ENCODE data around the gene CMC1. TPM values are rescaled to one million over a fixed set of nuclear protein-coding genes. Genes with fewer than 3 reads are reported as not detected.

Gene CMC1
- total and polyA plus RNA-seq, 8 donors, result 9.6 to 93.4 (median 33.4) TPM

DNA sequence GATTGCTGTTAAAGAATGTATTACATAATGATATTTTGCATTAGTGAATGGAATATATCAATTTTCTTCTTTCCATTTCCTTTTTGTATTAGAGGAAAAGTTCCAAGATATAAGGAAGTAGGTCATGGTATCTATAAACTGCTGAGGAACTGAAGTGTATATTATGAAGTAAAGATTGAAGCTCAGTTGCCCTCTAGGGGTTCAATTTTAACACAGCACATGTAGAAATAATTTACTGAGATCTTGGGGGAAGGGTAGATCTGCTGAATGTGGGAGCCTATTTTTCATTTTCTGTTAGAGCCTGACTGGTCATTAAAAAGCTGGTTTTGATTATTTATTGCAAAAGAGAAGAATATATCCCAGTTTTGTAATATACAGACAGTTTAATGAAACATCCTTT lies 45.2 kb downstream of the CMC1 start:
- Histone ChIP-seq H3K9me3 (no peaks in the 10 kb centered on the region), H3K27me3 (no peaks in the 10 kb centered on the region), H3K27ac (no peak overlapping the region), H3K4me1 (peaks cover 0 to 12% (median 2%) of the 10 kb centered on the region in 4 donors), H3K36me3 (peaks cover 0 to 7% (median 3%) of the 10 kb centered on the region in 4 donors), H3K4me3 (no peak overlapping the region)
- peak in 1 of 2 donors; percentile 69 for DNase-seq
- TF ChIP-seq, protein P1, sequence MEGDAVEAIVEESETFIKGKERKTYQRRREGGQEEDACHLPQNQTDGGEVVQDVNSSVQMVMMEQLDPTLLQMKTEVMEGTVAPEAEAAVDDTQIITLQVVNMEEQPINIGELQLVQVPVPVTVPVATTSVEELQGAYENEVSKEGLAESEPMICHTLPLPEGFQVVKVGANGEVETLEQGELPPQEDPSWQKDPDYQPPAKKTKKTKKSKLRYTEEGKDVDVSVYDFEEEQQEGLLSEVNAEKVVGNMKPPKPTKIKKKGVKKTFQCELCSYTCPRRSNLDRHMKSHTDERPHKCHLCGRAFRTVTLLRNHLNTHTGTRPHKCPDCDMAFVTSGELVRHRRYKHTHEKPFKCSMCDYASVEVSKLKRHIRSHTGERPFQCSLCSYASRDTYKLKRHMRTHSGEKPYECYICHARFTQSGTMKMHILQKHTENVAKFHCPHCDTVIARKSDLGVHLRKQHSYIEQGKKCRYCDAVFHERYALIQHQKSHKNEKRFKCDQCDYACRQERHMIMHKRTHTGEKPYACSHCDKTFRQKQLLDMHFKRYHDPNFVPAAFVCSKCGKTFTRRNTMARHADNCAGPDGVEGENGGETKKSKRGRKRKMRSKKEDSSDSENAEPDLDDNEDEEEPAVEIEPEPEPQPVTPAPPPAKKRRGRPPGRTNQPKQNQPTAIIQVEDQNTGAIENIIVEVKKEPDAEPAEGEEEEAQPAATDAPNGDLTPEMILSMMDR (IDR thresholded peaks at IDR 0.05), result peak in 5 of 7 experiments; percentile 37 to 56 (median 50)
- no peak for TF ChIP-seq POLR2A (IDR thresholded peaks at IDR 0.05)
- intact Hi-C loops (cut with DNase I; ENCODE audit: low total_unique reads), result no loop called here

DNA sequence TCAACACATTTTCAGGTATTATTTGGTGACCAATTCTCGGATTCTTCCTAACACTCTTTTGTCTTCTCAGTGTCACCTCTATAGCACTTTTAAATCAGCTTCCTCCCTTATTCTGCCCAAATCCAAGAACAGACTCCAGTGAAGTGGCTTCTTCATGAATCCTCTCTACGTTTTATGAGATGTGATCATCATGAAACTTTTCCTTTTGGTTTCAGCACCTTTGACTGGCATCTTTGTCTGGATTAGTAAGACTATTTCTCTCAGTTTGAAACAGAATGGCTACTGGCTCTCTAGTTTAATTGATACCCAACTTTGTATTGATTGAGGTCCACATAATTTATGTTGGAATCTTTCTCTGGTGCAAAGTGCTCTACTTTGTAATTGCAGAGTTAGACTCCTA lies 45.6 kb downstream of the CMC1 start:
- intact Hi-C loops (cut with DNase I; ENCODE audit: low total_unique reads), result no loop called here
- Histone ChIP-seq H3K36me3 (peaks cover 0 to 7% (median 3%) of the 10 kb centered on the region in 4 donors), H3K27me3 (no peaks in the 10 kb centered on the region), H3K4me1 (peaks cover 0 to 8% (median 2%) of the 10 kb centered on the region in 4 donors), H3K27ac (no peak overlapping the region), H3K4me3 (no peak overlapping the region), H3K9me3 (no peaks in the 10 kb centered on the region)
- no peak for DNase-seq
- WGBS, 5 donors, result 84 to 89% (median 88%) methylated on average over 2 of the region's 2 CpGs
- TF ChIP-seq POLR2A (IDR thresholded peaks at IDR 0.05) (no peak), EP300 (IDR thresholded peaks at IDR 0.05) (no peak), POLR2AphosphoS5 (IDR thresholded peaks at IDR 0.05) (no peak)
- TF ChIP-seq, protein P1 (IDR thresholded peaks at IDR 0.05), result no peak

DNA sequence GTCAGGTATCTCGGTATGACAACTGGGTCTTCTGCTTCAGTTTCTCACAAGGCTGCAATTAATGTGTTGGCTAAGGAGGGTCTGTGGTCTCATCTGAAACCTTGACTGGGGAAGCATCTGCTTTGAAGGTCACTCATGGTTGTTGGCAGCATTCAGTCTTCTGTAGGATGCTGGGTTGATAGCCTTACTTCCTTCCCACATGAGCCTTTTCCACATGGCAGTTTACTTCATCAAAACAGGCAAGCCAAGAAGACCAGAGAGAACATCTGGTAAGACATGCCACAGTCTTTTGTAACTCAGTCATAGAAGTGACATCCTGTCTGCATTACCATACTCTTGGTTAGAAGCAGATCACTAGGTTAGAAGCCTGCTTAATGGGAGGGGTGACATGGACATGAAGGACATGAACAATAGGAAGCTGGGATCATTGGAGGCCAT lies 49.5 kb downstream of the CMC1 start:
- WGBS, 5 donors, result 90 to 95% (median 94%) methylated on average over 1 of the region's 1 CpG
- intact Hi-C loops (cut with DNase I; ENCODE audit: low total_unique reads), result no loop called here

DNA sequence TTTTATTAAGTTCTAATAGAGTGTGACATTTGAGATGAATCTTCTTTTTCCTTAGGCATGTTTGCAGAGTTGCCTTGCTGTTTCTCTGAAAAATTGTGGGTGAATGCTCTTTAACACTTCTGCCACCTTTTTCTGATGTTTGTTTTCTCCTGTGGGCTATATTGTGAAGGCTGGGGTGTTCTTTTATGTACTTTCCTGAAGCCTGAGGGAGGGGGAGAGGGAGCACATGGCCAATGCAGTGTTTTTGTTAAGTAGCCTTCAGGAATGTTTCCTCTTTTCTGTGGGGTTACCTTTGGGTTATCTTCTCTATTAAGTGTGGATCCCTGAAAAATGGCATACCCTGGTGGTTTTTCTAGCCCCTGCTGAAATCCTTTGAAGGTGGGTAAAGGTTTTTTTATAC lies 50.2 kb downstream of the CMC1 start:
- Histone ChIP-seq H3K9me3 (no peaks in the 10 kb centered on the region), H3K4me3 (no peak overlapping the region), H3K36me3 (peaks cover 0 to 7% (median 3%) of the 10 kb centered on the region in 4 donors), H3K27me3 (no peaks in the 10 kb centered on the region), H3K27ac (no peak overlapping the region), H3K4me1 (peaks cover 0 to 15% (median 2%) of the 10 kb centered on the region in 4 donors)
- intact Hi-C loops (cut with DNase I; ENCODE audit: low total_unique reads), result no loop called here
- TF ChIP-seq POLR2AphosphoS5 (IDR thresholded peaks at IDR 0.05) (no peak), EP300 (IDR thresholded peaks at IDR 0.05) (no peak), POLR2A (IDR thresholded peaks at IDR 0.05) (no peak)
- TF ChIP-seq, protein P1 (IDR thresholded peaks at IDR 0.05), result no peak
- DNase-seq, result no peak

More for the DNA sequence above, 49.5 kb downstream of the CMC1 start:
- Histone ChIP-seq H3K4me1 (peaks cover 0 to 9% (median 2%) of the 10 kb centered on the region in 4 donors), H3K4me3 (no peak overlapping the region), H3K27me3 (no peaks in the 10 kb centered on the region), H3K36me3 (peaks cover 0 to 7% (median 3%) of the 10 kb centered on the region in 4 donors), H3K27ac (no peak overlapping the region), H3K9me3 (no peaks in the 10 kb centered on the region)
- DNase-seq, result no peak
- TF ChIP-seq POLR2AphosphoS5 (IDR thresholded peaks at IDR 0.05) (no peak), EP300 (IDR thresholded peaks at IDR 0.05) (no peak), POLR2A (IDR thresholded peaks at IDR 0.05) (no peak)
- TF ChIP-seq, protein P1 (IDR thresholded peaks at IDR 0.05), result no peak

All from stomach (tissue), 9 donors.